Sigmoid colon (tissue), 7 donors: ENCODE data around the gene FADS1. TPM values are rescaled to one million over a fixed set of nuclear protein-coding genes. Genes with fewer than 3 reads are reported as not detected.

Source experiments
- DNase-seq: peaks from one replicate; pipeline ENCODE4 v3.0.0-alpha.2; 2019
- H3K27ac ChIP-seq, 4 donors: fragments of 200-600 bp; sonication (generic); one replicate each; pipeline ENCODE4 v1.5.1; 2016 to 2019; ENCODE audit warnings: mild to moderate bottlenecking in 1 of 4
- H3K27me3 ChIP-seq, 3 donors: fragments of 200-600 bp; sonication (generic); one replicate each; pipeline ENCODE4 v1.5.1; 2019; ENCODE audit warnings: mild to moderate bottlenecking in 1 of 3
- H3K36me3 ChIP-seq, 4 donors: fragments of 200-600 bp; sonication (generic); one replicate each; pipeline ENCODE4 v1.5.1; 2016 to 2019
- H3K4me1 ChIP-seq, 4 donors: fragments of 200-600 bp; sonication (generic); one replicate each; pipeline ENCODE4 v1.5.1; 2017 to 2019
- H3K4me3 ChIP-seq, 4 donors: fragments of 200-600 bp; sonication (generic); one replicate each; pipeline ENCODE4 v1.5.1; 2017 to 2019; ENCODE audit warnings: mild to moderate bottlenecking in 2 of 4, moderate library complexity in 1 of 4
- H3K9me3 ChIP-seq, 4 donors: fragments of 200-600 bp in 3 of 4; sonication (generic) in 3 of 4; one replicate each; pipeline versions ENCODE4 v1.5.1 to v1.6.1; 2013 to 2019
- CTCF ChIP-seq, 4 experiments: fragments of 450-650 bp in 3 of 4; fragments of 200-600 bp in 1 of 4; IDR thresholded peaks; one replicate each; pipeline ENCODE4 v1.5.1; 2016 to 2019; ENCODE audit warnings: antibody characterized with exemption in 4 of 4, mild to moderate bottlenecking in 3 of 4, moderate library complexity in 2 of 4
- EP300 ChIP-seq, 4 donors: sonication (generic); formaldehyde crosslinking; IDR thresholded peaks; one replicate each; pipeline ENCODE4 v1.6.1; 2017; ENCODE audit warnings: antibody characterized with exemption in 4 of 4
- POLR2A ChIP-seq, 2 donors: fragments of 450-650 bp; IDR thresholded peaks; one replicate each; pipeline ENCODE4 v1.6.1; 2016; ENCODE audit warnings: antibody characterized with exemption in 2 of 2, mild to moderate bottlenecking in 2 of 2, moderate library complexity in 2 of 2
- POLR2AphosphoS5 ChIP-seq, 4 donors: sonication (generic); formaldehyde crosslinking; IDR thresholded peaks; one replicate each; pipeline ENCODE4 v1.6.1; 2017; ENCODE audit warnings: antibody characterized with exemption in 4 of 4
- WGBS, 2 donors: extraction: QIAGEN DNeasy Blood & Tissue Kit; methylation state at CpG; one replicate each; pipeline ENCODE4 v1.1.7; 2013; 5-methylcytosine and 5-hydroxymethylcytosine counted together
- intact Hi-C: fragments of 100-400 bp; cut with DNase I; formaldehyde crosslinking; loops from one replicate; pipeline ENCODE4 v1.15.1; 2023
- polyA plus RNA-seq, 3 donors: library from polyadenylated mRNA; stranded (reverse); fragments of 200-250 nt; gene quantifications; one replicate each; pipeline ENCODE4 v1.2.3, GENCODE V29; 2013
- total RNA-seq, 4 donors: library from RNA; depleted of rRNA; stranded (reverse); fragments of >200 nt; gene quantifications; one replicate each; pipeline ENCODE4 v1.1.0, GENCODE V29; 2016
- donor health status: healthy with polysubstance abuse.
- donor health status: Bipolar disorder and iron deficiency.
- donor health status: healthy.

Gene FADS1
- total and polyA plus RNA-seq, 7 donors = 1.2 to 17.7 (median 12.6) TPM

- Histone ChIP-seq H3K9me3 (no peaks in the 10 kb centered on the region), H3K4me1 (peaks cover 0 to 6% (median 5%) of the 10 kb centered on the region in 4 donors), H3K4me3 (no peak overlapping the region), H3K36me3 (peaks cover 0 to 41% (median 3%) of the 10 kb centered on the region in 4 donors), H3K27me3 (no peaks in the 10 kb centered on the region), H3K27ac (no peak overlapping the region)
- no peak for TF ChIP-seq CTCF (IDR thresholded peaks at IDR 0.05)
- TF ChIP-seq POLR2A (IDR thresholded peaks at IDR 0.05) = no peak
- no peak for TF ChIP-seq EP300 (IDR thresholded peaks at IDR 0.05)
- no peak for TF ChIP-seq POLR2AphosphoS5 (IDR thresholded peaks at IDR 0.05)
- WGBS, 2 donors = 97 to 99% methylated on average over 2 of the region's 2 CpGs
- no peak for DNase-seq
- intact Hi-C loops = loop anchor here (5.0 kb wide), 2 partner anchors 283 to 513 kb away; no protein-coding TSS in a partner anchor
Measured at GRCh38 chr11:61799665-61800284, 17.0 kb downstream of the FADS1 start.

GRCh38 chr11:61797263-61797944, 19.4 kb downstream of the FADS1 start:
- intact Hi-C loops = loop anchor here (2.0 to 5.0 kb wide), 5 partner anchors 93 to 515 kb away; partner anchors contain the start of gene FADS3
- DNase-seq = peak; percentile 90
- H3K27ac ChIP-seq = peak overlapping the region; percentile 44 to 52 (median 52)

GRCh38 chr11:61795876-61796526, 20.8 kb downstream of the FADS1 start:
- Histone ChIP-seq H3K9me3 (no peaks in the 10 kb centered on the region), H3K4me1 (peaks cover 0 to 29% (median 23%) of the 10 kb centered on the region in 4 donors), H3K4me3 (no peak overlapping the region), H3K36me3 (peaks cover 0 to 7% (median 0%) of the 10 kb centered on the region in 4 donors), H3K27me3 (no peaks in the 10 kb centered on the region), H3K27ac (no peak overlapping the region)
- DNase-seq = no peak
- no peak for TF ChIP-seq CTCF (IDR thresholded peaks at IDR 0.05)
- no peak for TF ChIP-seq EP300 (IDR thresholded peaks at IDR 0.05)
- TF ChIP-seq POLR2AphosphoS5 (IDR thresholded peaks at IDR 0.05) = no peak
- no peak for TF ChIP-seq POLR2A (IDR thresholded peaks at IDR 0.05)
- intact Hi-C loops = loop anchor here (2.0 to 5.0 kb wide), 5 partner anchors 95 to 516 kb away; partner anchors contain the start of gene FADS3
- 94 to 95% methylated on average over 18 of the region's 18 CpGs for WGBS, 2 donors

More at GRCh38 chr11:61797263-61797944, 19.4 kb downstream of the FADS1 start:
- no peaks in the 10 kb centered on the region for H3K27me3 ChIP-seq
- H3K4me1 ChIP-seq = peaks cover 0 to 19% (median 15%) of the 10 kb centered on the region in 4 donors
- H3K9me3 ChIP-seq = no peaks in the 10 kb centered on the region
- TF ChIP-seq POLR2A (IDR thresholded peaks at IDR 0.05) (no peak), POLR2AphosphoS5 (IDR thresholded peaks at IDR 0.05) (peak in 2 of 4 donors; percentile 12 to 35), CTCF (IDR thresholded peaks at IDR 0.05) (peak; percentile 64 to 85 (median 68)), EP300 (IDR thresholded peaks at IDR 0.05) (no peak)
- peaks cover 0 to 17% (median 0%) of the 10 kb centered on the region in 4 donors for H3K36me3 ChIP-seq
- WGBS, 2 donors = 53 to 58% methylated on average over 3 of the region's 3 CpGs
- H3K4me3 ChIP-seq = peak overlapping the region in 1 of 4 donors; percentile 2

- intact Hi-C loops = loop anchor here (5.0 kb wide), 2 partner anchors 287 to 517 kb away; no protein-coding TSS in a partner anchor
Measured at GRCh38 chr11:61795459-61795858, 21.3 kb downstream of the FADS1 start.

More at GRCh38 chr11:61795459-61795858, 21.3 kb downstream of the FADS1 start:
- DNase-seq = no peak
- Histone ChIP-seq H3K36me3 (peaks cover 0 to 8% (median 0%) of the 10 kb centered on the region in 4 donors), H3K9me3 (no peaks in the 10 kb centered on the region), H3K4me1 (peaks cover 0 to 31% (median 24%) of the 10 kb centered on the region in 4 donors), H3K4me3 (no peak overlapping the region), H3K27ac (no peak overlapping the region), H3K27me3 (no peaks in the 10 kb centered on the region)
- 89 to 91% methylated on average over 12 of the region's 12 CpGs for WGBS, 2 donors
- TF ChIP-seq POLR2AphosphoS5 (IDR thresholded peaks at IDR 0.05) (no peak), POLR2A (IDR thresholded peaks at IDR 0.05) (no peak), CTCF (IDR thresholded peaks at IDR 0.05) (no peak), EP300 (IDR thresholded peaks at IDR 0.05) (no peak)
